ENCODE results near the gene ZDHHC11. TPM values are rescaled to one million over a fixed set of nuclear protein-coding genes. Genes with fewer than 3 reads are reported as not detected.

Gene ZDHHC11
- 10 to 100 TPM in 1 of 3 donors, 1 to 10 TPM in 2; 3.0 to 11.3 (median 9.5) TPM for total RNA-seq

- intact Hi-C loops (cut with DNase I; ENCODE audit: low total_unique reads) = no loop called here
- Histone ChIP-seq H3K36me3 (no peaks in the 10 kb centered on the region), H3K4me3 (peak within 1 kb of the TSS in 2 of 3 donors; percentile 43 to 62), H3K9me3 (no peaks in the 10 kb centered on the region), H3K4me1 (no peaks in the 10 kb centered on the region), H3K27ac (no peak within 1 kb of the TSS), H3K27me3 (peaks cover 0 to 18% of the 10 kb centered on the region in 2 donors)
- no peak for TF ChIP-seq CTCF (IDR thresholded peaks at IDR 0.05)
- peak; percentile 39 to 82 for DNase-seq (ENCODE audit: low spot score in 2 of 2)
Measured at GRCh38 chr5:850511-851006, at the start of gene ZDHHC11. Gene ZDHHC11 (minus strand): TSS chr5:850986. CDS start chr5:850602, 384 bp downstream.

- Histone ChIP-seq H3K9me3 (no peaks in the 10 kb centered on the region), H3K36me3 (no peaks in the 10 kb centered on the region), H3K4me1 (peaks cover 5 to 14% of the 10 kb centered on the region in 2 donors), H3K4me3 (no peak overlapping the region), H3K27ac (no peak overlapping the region), H3K27me3 (no peaks in the 10 kb centered on the region)
- intact Hi-C loops (cut with DNase I; ENCODE audit: low total_unique reads) = no loop called here
- DNase-seq (ENCODE audit: low spot score in 2 of 2) = no peak
- TF ChIP-seq POLR2AphosphoS5 (IDR thresholded peaks at IDR 0.05) = no peak
- no peak for TF ChIP-seq CTCF (IDR thresholded peaks at IDR 0.05)
- no peak for TF ChIP-seq POLR2A (IDR thresholded peaks at IDR 0.05)
Measured at GRCh38 chr5:893711-894110, 42.9 kb upstream of the ZDHHC11 start.

GRCh38 chr5:893137-893506 is 42.3 kb upstream of the ZDHHC11 start:
- Histone ChIP-seq H3K27ac (no peak overlapping the region), H3K27me3 (no peaks in the 10 kb centered on the region), H3K36me3 (no peaks in the 10 kb centered on the region), H3K4me3 (peak overlapping the region; percentile 70 to 97 (median 85)), H3K4me1 (peaks cover 5 to 14% of the 10 kb centered on the region in 2 donors), H3K9me3 (no peaks in the 10 kb centered on the region)
- TF ChIP-seq POLR2A (IDR thresholded peaks at IDR 0.05) = no peak
- intact Hi-C loops (cut with DNase I; ENCODE audit: low total_unique reads) = no loop called here
- no peak for DNase-seq (ENCODE audit: low spot score in 2 of 2)

GRCh38 chr5:892394-893136 is 41.8 kb upstream of the ZDHHC11 start, which contains the start of the genes BRD9 and TRIP13:
Gene BRD9 (minus strand): TSS chr5:892801. CDS start chr5:892657, 144 bp downstream.
Gene TRIP13 (plus strand): TSS chr5:892884. CDS start chr5:892999, 115 bp downstream.
- Histone ChIP-seq H3K36me3 (no peaks in the 10 kb centered on the region), H3K4me1 (peaks cover 5 to 14% of the 10 kb centered on the region in 2 donors), H3K4me3 (peak within 1 kb of the TSS; percentile 70 to 97 (median 85)), H3K27me3 (no peaks in the 10 kb centered on the region), H3K27ac (peak within 1 kb of the TSS; percentile 86 to 93), H3K9me3 (no peaks in the 10 kb centered on the region)
- intact Hi-C loops (cut with DNase I; ENCODE audit: low total_unique reads) = no loop called here
- DNase-seq (ENCODE audit: low spot score in 2 of 2) = peak; percentile 64 to 72
- no peak for TF ChIP-seq POLR2A (IDR thresholded peaks at IDR 0.05)
- TF ChIP-seq CTCF (IDR thresholded peaks at IDR 0.05) = no peak
- peak; percentile 33 to 55 (median 51) for TF ChIP-seq POLR2AphosphoS5 (IDR thresholded peaks at IDR 0.05)

GRCh38 chr5:891837-892393 is 41.1 kb upstream of the ZDHHC11 start:
- H3K36me3 ChIP-seq = no peaks in the 10 kb centered on the region
- intact Hi-C loops (cut with DNase I; ENCODE audit: low total_unique reads) = no loop called here
- TF ChIP-seq POLR2AphosphoS5 (IDR thresholded peaks at IDR 0.05) = no peak
- no peak for TF ChIP-seq CTCF (IDR thresholded peaks at IDR 0.05)
- TF ChIP-seq POLR2A (IDR thresholded peaks at IDR 0.05) = no peak
- no peaks in the 10 kb centered on the region for H3K27me3 ChIP-seq
- H3K4me1 ChIP-seq = peaks cover 5 to 14% of the 10 kb centered on the region in 2 donors
- no peak for DNase-seq (ENCODE audit: low spot score in 2 of 2)
- peak overlapping the region; percentile 70 to 97 (median 85) for H3K4me3 ChIP-seq
- peak overlapping the region; percentile 86 to 93 for H3K27ac ChIP-seq
- H3K9me3 ChIP-seq = no peaks in the 10 kb centered on the region
